GM21526 (cell line): Measurements from ENCODE around the gene DTD1.
"Not testable (repeated sequence)": the region's sequence is repeated elsewhere in the genome, so short reads cannot be mapped to it uniquely, and the experiment has no call there.

ENCODE experiments used
- ATAC-seq: cut with Tn5 transposase; IDR thresholded peaks from one replicate; pipeline ENCODE4 v1.9.1; 2021; ENCODE audit warnings: moderate library complexity; ENCODE audit not compliant: unreplicated experiment, low FRiP score

The DTD1 gene

DNA sequence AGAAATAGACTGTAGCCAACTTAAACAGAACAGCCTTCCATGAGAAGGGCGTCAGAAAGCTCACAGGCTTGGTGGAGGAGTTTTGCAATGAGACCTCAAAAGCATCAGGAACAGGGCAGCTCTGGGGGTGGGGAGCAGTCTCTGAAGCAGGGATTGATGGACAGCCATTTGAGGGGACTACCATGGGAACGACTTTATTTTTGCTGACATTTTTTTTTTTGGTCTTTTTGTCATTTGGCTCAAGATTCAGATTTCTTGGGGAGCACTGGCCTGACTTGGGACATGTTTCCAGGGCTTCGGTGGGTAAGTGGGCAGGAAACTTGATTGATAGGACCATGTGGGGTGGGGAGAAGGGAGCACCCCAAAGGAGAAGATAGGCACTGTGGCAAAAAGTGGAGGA, 193.7 kb downstream of the DTD1 start:
- no peak for ATAC-seq

DNA sequence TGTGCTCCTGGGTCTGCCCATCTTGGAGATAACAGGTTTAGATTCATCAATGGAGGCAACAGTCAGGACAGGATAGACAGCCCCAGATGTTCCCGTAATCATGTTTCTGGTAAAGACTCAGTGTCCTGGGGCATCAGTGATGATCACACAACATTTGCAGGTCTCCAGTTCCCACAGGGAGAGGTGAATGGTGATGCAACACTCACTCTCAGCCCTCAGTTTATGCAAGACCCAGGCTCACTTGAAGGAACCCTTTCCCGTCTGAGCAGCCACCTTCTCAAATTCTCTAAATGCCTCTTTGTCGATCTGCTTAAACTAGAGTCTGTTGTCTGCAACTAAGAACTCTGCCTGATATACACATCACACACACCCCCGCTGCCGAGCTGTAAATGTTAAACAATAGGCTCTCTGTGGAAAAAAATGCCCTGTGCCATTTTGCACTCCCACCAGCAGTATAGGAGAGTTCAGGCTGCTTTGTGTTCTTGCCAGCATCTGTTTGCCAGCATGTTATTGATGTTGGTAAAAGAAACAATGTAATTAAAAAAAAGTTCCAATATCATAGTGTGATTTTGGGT, 195.6 kb downstream of the DTD1 start:
- no peak for ATAC-seq

DNA sequence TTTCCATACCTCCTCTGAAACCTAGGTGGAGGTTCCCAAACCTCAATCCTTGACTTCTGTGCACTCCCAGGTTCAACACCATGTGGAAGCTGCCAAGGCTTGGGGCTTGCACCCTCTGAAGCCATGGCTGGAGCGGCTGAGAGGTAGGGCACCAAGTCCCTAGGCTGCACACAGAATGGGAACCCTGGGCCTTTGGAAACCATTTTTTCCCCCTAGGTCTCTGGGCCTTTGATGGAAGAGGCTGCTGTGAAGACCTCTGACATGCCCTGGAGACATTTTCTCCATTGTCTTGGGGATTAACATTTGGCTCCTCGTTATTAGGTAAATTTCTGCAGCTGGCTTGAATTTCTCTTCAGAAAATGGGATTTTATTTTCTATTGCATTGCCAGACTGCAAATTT, 199.2 kb downstream of the DTD1 start:
- ATAC-seq = not testable (repeated sequence)

DNA sequence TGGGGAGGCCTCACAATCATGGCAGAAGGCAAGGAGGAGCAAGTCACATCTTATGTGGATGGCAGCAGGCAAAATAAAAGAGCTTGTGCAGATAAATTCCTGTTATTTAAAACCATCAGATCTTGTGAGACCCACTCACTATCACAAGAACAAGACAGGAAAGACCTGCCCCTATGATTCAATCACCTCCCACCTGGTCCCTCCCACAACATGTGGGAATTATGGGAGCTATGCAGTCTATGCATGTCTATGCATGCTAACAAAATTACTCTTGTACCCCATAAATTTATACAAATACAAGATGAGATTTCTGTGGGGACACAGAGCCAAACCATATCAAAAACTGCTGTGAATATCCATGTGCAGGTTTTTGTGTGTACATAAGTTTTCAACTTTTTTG, 200.2 kb downstream of the DTD1 start:
- ATAC-seq = no peak

DNA sequence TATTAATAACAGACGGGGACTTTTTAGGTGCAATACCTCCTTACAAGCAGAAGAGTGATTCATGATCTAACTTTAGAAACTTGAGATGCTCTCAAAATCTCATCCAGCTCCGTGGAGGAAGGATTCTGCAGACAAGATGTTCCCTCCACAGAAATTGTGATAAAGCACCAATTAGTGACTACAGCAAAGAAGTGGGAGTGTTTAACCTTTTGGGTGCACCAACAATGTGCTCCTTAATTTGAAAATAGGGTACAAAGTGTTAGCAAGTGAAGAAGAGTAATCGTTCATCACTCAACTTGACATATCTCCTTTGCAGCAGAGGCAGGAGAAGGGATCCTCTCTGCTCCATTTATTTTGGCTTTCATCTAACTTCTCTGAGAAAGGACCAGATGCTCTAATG, 202.9 kb downstream of the DTD1 start:
- ATAC-seq = no peak

DNA sequence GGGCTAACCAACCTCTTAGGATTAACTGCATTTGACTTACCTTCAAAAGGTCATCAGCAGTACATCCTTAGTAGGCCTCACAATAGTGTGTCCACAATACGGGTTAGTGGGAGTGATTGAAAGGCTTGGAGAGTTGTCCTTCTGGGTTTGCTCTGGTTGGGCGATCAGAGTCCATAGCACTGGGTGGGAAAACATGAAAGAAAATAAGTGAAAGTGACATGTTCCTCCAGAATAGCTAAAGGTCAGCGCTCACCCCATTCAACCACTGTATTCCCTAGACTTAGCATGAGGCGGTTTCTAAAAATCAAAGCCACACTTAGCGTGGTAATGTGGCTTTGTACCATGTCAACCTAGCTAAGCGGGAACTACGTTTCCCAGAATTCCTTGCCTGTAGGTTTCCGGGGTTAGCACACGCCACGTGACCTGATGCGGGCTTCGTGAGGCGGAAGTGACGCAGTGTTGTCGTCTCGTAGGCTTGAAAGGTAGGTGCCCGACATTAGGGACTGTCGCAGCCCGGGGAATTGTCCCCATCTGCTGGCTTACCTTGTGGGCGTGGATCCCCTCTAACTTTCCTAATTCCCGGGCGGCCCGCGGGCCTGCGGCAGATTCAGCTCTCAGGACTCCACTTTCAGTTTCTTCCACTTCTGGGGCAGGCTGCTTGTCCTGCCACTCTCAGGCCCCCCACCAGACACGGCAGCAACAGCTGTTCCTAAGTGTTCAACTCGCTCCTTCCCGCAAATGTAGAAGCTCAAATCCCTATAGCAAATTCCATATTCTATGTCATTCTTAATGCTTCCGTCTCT, 206.0 kb downstream of the DTD1 start:
- peak; percentile 97 for ATAC-seq

DNA sequence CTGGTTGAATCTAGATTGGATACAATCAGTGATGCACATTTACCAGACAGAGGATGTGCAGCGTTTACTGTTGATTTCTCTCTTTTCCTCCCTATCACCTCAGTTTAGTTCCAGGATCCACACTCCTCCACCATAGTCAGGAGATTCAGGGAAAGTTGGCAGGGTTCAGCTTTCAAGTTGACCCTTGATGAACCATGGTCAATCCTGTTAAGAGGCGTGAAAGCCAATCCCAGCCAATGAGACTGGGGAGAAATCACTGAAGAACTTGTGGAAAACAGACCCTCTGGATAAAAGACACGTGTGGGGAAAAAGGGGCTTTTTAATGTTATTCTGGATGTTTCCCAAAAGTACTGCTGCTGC, 206.6 kb downstream of the DTD1 start:
- no peak for ATAC-seq

DNA sequence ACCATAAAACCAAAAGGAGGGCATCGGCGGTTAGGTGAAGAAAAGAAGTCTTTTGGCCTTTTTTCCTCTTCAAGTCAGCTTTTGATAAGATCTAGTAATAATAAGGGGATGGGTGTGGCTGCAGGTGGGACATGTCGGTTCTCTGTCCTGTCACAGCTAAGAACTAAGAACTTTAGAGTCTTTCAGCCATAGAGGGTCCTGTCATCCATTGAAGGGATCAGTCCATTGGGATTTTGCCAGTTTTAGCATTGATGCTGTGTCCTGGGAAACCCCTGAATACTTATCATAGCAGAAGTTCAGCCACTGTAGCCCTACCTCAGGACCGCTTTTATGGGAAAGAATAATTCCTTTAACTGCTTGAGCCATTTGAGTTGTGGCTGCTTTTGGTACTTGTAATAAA, 207.5 kb downstream of the DTD1 start:
- ATAC-seq = no peak

DNA sequence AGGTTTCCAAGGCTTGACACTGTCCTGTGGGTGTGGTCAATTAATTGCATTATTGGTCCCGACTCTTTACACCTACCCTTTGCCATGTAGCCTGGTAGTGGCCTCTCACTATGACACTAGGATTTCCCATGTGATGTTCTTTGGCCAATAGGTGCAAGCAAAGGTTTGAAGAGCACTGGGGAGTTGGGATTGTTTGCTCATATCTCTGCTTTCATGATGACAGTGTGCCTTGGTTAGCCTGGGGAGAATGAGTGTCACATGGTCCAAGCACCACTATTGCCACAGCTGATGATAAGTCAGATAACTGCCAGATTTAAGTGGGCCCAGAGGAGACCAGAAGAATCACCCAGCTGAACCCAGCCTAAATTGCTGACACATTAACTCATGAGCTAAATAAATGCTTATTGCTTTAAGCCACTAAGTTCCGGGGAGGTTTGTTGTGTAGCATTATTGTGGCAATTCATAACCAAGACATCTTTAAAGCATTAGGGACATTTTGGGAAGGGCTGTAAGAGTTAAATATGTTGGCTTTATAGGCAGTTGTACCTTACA, 208.5 kb downstream of the DTD1 start:
- no peak for ATAC-seq

DNA sequence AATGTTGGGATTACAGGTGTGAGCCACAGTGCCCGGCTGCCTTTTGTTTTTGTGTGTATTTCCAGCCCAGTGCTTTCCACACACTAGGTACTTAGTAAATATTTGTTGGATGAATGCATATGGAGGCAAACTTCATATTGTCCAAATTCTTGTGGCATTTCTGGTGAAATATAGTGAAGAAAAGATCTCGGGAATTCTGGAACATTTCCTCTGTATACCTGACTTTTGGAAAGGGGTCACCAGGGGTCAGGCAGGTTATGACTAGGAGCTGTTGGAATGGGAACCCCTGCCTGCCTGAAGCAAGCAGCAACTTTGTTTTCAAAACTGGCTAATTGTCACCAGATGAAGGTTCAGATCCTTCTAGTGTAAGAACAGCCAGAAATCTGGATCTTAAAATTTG, 213.7 kb downstream of the DTD1 start:
- no peak for ATAC-seq

DNA sequence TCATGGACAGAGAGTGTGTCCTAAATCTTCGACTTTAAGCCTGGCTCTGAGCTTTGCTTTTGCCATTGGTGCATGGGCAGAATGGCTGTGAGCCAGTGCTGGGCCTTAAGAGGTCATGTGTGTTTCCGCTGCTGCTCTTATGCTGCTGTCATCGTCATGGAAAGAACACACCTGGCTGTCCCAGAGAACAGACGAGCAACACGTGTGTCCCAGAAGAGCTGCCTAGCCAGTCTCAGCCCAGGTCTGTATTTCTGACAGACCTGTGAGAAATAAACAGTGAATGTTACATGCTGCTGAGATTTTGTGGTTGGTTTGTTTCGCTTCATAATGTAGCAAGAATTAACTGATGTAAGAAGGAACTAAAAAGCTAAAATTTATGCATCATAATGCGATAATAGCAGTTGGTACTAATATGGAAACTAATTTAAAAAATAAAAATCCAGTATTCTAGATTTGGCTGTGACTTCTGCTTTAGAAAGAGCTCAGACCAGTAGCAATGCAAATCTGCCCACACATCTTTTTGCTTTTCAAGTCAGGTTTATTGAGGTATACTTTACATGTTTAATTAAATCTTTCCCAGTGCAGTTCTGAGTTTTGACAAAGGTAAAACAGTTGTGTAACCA, 214.3 kb downstream of the DTD1 start:
- peak; percentile 72 for ATAC-seq

DNA sequence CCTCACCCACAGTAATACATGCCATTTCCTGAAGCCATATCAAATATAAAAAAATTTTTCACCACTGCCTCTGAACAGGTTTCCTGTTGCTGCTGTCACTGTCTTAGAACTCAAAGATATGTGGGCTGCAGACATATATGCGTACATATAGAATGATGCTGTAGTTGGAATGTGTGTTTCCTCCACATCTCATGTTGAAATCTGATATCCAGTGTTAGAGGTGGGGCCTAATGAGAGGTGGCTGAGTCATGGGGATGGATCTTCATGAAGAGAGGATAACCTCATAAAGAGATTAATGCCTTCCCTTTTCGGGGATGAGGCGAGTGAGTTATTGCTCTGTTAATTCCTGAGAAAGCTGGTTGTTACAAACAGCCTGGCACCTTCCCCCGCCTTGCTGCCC, 218.0 kb downstream of the DTD1 start:
- no peak for ATAC-seq

DNA sequence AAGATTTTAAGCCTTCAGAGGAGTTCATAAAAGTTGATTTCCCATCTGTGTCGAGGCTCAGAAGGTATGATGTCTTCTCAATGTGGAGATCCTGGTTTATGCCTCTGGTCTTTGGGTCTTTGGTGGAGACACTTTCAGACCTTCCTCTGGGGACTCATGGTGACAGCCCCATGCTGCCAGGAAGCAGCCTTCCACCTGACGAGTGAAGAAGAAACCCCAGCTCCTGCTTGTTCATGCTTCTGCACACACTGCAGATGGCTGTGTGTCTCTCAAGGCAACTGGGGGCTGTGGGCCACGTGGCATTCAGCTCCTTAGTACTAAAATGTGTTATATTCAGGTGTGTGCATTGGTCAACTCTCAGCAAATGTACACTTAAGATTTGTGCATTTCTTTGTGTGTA, 220.9 kb downstream of the DTD1 start:
- no peak for ATAC-seq

DNA sequence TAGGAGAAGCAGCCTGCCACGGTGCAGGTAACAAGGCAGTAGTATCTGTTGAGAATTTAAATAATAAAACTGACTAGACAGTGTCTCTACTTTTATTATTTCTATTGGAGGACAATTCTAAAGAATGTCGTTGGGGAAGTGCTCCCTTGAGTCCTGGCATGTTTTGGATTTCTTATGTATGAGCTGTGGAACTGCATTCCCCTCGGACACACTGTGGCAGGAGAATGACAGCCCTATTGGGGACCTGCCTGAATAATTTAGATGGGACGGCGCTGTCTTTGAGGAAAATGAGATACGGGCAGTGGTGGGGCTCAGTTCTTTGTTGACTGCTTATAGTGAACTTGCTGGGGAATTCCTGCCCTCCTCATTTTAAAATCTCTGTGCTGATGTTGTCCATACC, 223.3 kb downstream of the DTD1 start:
- no peak for ATAC-seq

DNA sequence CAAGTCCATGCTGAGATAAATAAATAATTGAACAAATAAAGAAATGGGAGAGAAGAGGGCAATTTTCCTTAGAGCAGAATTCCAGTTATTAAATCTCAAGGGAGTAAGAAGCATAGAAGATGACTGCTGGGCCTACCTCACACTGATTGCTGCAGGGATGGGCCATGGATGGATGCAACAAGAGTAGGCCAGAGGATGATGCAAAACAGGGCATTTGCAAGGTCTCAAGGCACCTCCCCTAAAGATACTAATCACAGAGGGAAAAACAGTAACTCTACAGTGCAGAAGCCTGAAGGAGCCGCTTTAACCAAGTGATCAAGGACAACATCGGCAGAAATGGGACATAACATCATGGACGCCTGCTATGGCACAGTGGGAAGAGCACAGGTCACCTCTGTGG, 224.1 kb downstream of the DTD1 start:
- no peak for ATAC-seq

DNA sequence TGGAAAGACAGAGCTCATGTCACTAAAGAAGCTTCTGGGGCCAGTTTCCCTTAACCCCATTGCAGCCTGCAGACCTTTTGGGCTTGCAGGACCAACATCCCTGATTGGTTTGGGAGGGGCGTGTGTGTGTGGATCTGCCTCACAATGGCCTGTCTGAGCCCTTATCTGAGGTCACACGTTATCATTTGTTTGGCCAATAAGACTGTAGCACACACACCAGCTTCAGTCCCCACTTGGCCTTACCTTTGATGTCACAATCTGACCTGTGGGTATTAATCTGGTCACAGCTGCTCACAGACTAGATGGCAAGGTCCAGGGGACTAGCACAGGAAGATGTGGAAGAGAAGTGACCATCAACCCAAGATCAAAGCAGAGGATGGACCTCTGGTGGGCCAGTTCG, 225.6 kb downstream of the DTD1 start, which contains the start of gene SCP2D1:
Gene SCP2D1, plus strand, starts transcription at position 301 of the 400 bp plus-strand sequence. Its CDS starts 33 bp downstream, at position 334.
- ATAC-seq = no peak

DNA sequence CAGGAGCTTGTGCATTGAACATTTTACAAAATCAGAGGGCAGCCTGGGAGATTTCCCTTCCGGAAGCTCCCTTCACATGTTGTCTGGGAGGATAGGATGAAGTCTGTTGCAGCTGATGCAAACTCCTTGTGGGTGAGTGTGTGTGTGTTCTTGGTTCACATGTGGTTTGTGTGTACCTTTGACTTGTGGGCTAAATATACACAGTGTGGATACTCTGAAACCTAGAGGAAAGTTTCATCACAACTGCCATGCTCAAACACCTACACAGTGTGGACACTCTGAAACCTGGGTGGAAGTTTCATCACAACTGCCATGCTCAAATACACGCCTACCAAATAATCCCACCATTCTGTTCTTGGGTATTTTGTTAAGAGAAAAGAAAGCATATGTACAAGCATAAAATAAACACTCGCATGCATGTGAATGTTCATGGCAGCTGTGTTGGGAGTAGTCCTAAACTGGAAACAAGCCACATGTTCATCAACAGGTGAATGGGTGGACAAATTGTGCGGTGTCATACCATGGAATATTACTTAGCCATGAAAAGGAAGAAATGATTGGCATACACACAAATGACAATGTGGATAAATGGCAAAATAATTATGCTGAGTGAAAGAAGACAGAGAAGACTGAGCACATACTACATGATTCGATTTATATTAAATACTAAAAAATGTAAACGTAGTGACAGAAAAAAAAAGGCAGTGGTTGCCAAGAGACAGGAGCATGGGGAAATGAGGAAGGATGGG, 227.5 kb downstream of the DTD1 start:
- no peak for ATAC-seq
